GM21576 (cell line): ENCODE results near the gene EIF2S1.
"Not testable (repeated sequence)": the region's sequence is repeated elsewhere in the genome, so short reads cannot be mapped to it uniquely, and the experiment has no call there.

Experiments
- ATAC-seq: cut with Tn5 transposase; IDR thresholded peaks from one replicate; pipeline ENCODE4 v1.9.1; 2021; ENCODE audit warnings: mild to moderate bottlenecking, moderate library complexity; ENCODE audit not compliant: unreplicated experiment

The EIF2S1 gene

GRCh38 chr14:67371247-67372148, 11.4 kb downstream of the EIF2S1 start:
- ATAC-seq: no peak

GRCh38 chr14:67372833-67373232, 12.7 kb downstream of the EIF2S1 start:
- no peak for ATAC-seq

DNA sequence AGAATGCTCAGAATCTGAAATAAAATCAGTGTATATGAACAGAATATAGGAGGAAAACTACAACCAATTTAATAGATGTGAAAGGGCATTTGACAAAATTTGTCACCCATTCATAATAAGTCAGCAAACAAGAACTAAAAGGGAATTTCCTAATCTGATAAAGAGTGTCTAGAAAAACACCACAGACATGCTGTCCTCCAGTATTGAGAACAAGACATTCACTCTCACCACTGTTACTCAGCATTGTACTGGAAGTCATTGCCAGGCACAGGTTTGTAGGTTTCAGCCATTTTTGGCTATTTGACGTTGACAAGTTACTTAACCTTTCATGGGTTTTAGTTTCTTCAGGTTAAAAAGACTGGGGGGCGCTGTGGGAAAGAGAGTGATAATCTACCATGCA, 13.2 kb downstream of the EIF2S1 start:
- ATAC-seq: no peak

DNA sequence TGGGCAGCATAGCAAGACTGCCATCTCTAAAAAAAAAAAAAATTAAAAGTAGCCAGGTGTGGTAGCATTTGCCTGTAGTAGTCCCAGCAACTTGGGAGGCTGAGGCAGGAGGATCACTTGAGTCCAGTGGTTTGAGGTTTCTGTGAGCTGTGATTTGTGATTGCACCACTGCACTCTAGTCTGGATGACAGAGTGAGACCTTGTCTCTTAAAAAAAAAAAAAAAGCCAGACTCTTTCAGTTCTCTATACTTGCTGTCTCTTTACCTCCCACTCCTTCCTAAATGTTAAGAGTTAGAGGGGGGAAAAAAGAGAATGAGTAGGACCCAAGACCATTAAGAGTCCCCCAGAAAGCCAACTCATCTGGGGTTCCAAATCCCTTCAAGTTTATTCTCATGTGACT, 17.8 kb downstream of the EIF2S1 start:
- ATAC-seq: no peak

DNA sequence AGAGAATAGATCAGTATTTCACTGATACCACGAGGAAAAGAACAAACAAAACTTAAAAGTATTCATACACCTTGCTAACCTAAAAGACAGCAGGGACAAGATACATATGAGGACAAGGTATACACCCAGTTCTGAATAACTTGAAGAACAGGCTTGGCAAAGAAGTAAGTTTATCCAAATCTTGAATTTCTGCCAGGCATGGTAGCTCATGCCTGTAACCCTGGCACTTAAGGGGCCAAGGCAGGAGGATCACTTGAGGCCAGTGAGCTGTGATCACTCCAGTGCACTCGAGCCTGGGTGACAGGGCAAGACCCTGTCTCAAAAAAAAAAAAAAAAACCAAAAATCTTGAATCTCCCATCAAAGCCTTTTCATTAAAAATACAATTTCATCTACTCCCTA, 25.0 kb downstream of the EIF2S1 start:
- ATAC-seq: no peak

- no peak for ATAC-seq
These were observed 25.5 kb downstream of the EIF2S1 start for GRCh38 chr14:67385618-67386017.

DNA sequence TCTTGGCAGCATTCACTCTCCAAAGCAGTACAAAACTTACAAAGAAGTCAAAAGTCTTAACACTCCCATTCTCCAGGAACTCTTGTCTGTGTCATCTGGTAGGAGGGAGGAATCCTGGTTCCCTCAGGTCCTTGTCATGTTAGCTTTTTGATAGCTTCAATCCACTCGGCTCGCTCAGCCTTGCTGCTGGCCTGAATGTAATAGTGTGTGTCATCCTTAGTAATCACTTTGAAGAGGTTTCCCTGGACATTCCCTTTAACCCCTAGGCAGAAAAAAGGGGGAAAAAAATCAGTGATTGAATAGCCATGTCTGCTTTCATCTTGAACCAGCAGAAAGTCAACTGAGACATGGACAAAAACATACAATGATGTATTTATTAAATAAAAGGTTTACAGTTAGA, 27.1 kb downstream of the EIF2S1 start:
- ATAC-seq: no peak

- ATAC-seq: no peak
These were observed 29.1 kb downstream of the EIF2S1 start for GRCh38 chr14:67389275-67389674.

DNA sequence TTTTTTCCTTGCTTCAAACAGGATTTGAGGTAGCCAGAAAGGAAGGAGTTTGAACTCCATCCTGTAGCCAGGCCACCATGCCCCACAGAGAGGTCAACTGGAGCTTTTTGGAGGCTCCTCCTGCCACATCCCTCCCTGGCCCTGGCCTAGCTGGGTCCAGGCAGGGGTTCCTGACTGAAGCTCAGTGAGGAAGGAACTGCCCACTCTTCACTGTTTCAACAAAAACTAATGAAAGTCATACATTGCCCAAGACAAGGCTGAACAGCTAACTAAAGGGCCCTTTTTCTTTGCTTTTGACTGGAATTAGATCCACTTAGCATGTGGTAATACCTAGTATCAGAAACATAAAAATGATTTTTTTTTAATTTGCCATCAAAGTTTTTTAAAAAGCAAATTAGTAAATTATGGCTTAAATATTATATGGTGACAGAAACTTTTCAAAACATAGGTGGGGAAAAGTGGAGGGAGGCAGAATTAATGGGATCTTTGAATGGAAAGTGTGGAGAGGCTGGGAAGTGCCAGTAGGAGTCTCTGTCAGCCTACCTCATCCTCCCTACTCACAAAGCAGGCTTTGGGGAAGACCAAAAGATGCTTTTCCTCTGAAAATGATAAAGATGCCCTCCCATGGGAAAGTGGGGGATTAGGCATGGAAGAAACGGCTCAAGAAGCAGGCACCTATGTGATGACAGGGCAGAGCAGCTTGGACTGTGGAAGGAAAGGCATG, 29.8 kb downstream of the EIF2S1 start:
- no peak for ATAC-seq

DNA sequence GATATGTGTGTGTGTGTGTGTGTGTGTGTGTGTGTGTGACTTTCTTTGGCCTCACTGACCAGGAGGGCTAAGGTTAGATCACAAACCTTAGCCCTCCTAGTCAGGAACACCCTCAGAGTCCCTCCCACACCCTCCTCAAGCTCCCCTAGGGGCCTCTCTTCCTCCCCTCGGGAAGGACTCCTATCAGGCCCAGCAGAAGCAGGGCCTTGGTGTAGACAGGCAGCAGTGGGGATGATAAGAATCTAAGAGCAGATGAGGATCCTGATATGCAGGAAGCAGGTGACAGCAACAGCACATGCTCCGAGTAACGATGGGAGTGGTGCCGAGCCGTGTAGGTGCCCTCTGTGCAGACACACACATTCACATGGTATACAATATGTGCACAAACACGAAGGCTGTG, 31.1 kb downstream of the EIF2S1 start:
- ATAC-seq: no peak

DNA sequence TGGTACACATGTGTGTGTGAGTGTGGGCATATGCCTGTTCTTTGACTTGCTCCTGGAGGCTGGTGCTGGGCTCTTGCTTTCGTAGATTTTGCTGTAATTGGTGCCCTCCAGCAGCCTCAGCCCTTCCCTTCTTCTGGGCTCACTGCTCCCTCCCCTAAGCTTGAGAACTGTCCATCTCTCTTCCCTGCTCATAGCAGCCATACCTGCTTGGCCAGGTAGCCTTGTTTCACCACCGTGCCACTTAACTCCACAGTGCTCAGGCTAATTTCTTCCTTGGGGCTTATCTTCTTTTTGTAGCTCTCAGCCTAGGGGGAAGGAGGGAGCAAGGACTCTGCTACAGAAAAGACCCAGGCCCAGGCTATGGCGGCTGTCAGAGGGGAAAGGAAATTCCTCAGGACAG, 32.0 kb downstream of the EIF2S1 start:
- no peak for ATAC-seq

DNA sequence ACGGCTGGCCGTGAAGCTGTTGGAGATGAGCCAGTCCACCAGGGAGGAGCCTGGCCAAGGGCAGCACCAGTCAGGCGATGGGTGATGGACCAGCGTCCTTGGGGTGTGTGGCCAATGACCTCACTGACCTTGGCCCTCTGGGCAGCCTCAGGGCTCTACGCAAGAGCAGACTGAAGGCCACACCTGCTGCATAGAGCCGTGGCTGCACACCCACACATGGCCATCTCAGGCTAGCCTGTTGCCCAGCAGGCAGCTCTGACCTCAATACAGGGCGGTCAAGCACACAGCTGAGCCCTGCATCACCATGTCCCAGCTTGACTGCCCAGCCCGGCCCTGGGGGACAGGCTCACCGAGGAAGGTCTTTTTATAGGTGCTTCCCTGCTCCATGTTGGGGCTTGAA, 32.7 kb downstream of the EIF2S1 start:
- no peak for ATAC-seq

- no peak for ATAC-seq
These were observed 33.6 kb downstream of the EIF2S1 start for GRCh38 chr14:67393689-67394088.

- ATAC-seq: no peak
These were observed 35.2 kb downstream of the EIF2S1 start for GRCh38 chr14:67395086-67395875.

- no peak for ATAC-seq
These were observed 35.7 kb downstream of the EIF2S1 start for GRCh38 chr14:67395876-67396189.

DNA sequence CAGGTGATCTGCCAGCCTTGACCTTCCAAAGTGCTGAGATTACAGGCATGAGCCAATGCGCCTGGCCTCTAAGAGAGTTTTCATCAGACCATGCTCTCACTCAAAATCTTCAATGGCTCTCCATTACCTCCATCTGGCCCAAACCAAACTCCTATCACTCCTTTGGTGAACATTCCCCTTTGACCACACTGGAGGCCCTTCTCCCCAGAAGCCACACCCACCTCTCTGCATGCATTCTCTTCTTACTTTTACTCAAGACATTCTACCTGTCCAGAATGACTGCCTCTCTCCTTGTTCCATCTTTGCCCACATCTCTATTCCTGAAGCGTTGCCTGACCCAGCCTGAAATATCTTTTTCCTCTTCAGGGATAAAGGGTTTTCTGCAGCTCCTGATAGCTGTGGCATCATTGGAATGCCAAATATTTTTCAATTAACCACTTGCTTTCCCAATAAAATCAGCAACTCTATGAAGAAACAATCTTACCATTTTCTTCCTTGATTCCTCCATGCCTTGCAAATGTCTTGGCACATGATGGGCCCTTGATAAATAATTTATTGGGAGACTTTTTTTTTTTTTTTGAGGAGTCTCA, 36.3 kb downstream of the EIF2S1 start:
- no peak for ATAC-seq

DNA sequence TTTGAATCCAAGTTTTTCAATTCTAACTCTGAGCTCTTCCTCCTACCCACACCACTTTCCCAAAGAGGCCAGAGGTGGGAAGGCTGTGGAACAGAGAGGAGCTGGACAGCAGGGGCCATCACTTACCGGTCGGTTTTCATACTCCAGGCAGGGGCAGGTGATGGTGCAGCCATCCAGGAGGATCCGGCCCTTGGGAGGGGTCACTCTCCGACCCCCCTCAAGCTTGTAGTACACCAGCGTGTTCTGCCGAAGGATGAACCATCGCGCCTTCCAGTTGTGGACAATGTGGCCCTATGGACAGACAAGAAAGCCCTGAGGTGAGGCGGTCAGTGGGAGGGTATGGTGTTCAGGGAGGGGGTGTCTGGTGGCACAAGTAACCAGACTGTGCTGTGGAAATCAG, 37.4 kb downstream of the EIF2S1 start:
- no peak for ATAC-seq

DNA sequence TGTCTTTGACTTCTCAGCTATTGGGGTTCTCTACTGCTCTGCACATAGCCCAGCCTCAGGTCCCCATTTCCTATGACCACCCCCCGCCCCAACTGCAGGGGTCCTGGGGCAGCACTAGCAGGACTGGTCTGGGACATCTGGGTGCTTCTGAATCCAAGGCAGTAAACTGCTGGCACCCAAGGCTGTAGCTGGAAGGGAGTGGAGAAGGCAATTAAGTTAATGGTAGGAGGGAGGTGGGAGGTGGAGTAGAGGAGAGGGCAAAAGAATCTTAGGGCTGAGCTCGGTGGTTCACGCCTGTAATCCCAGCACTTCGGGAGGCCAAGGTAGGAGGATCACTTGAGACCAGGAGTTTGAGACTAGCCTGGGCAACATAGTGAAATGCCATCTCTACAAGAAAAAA, 40.3 kb downstream of the EIF2S1 start:
- ATAC-seq: no peak

DNA sequence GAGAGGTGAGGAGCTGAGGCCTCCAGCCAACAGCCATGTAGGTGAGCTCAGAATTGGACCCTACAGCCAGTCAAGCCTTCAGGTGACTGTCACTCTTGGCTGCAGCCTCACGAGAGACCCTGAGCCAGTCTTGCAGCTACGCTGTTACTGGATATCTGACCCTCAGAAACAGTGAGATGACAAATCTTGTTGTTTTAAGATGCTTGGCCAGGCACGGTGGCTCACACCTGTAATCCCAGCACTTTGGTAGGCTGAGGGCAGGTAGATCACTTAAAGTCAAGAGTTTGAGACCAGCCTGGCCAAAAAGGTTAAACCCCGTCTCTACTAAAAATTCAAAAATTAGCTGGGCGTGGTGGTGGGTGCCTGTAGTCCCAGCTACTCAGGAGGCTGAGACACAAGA, 45.6 kb downstream of the EIF2S1 start:
- no peak for ATAC-seq

- ATAC-seq: not testable (repeated sequence)
These were observed 48.1 kb downstream of the EIF2S1 start for GRCh38 chr14:67408122-67408801.

GRCh38 chr14:67409461-67409860, 49.3 kb downstream of the EIF2S1 start:
- ATAC-seq: no peak
